MCF 10A (cell line): Measurements from ENCODE around the gene BRIX1. TPM values are rescaled to one million over a fixed set of nuclear protein-coding genes. Genes with fewer than 3 reads are reported as not detected.

Experiments
- BruUV-seq: library from RNA; stranded (reverse); fragments of 400-500 nt; replicated peaks from 2 replicates; lab custom pipeline; 2021; lab: Mats Ljungman, UMichigan
- CTCF ChIA-PET: fragments of 300-600 bp; sonication (Branson Sonifier 250); formaldehyde crosslinking; extraction: SDS; loops from one replicate; lab custom pipeline; 2021; ENCODE audit warnings: antibody characterized with exemption, inconsistent platforms; lab: Yijun Ruan, JAX
- POLR2A ChIA-PET: fragments of 300-600, 350-650 bp; sonication (Branson Sonifier 250); formaldehyde crosslinking; extraction: SDS; loops from one replicate; lab custom pipeline; 2020; ENCODE audit warnings: antibody characterized with exemption, inconsistent platforms; lab: Yijun Ruan, JAX
- DNase-seq: peaks from one replicate; pipeline ENCODE4 v3.0.0-alpha.2; 2018; ENCODE audit not compliant: unreplicated experiment
- H3K27ac Mint-ChIP-seq: one replicate; pipeline ENCODE4 v1.8.0; 2022; ENCODE audit warnings: mild to moderate bottlenecking, low read depth, mixed read lengths; ENCODE audit not compliant: unreplicated experiment
- H3K27me3 Mint-ChIP-seq: one replicate; pipeline ENCODE4 v1.8.0; 2022; ENCODE audit warnings: mixed read lengths; ENCODE audit not compliant: insufficient read depth, unreplicated experiment
- H3K36me3 Mint-ChIP-seq: one replicate; pipeline ENCODE4 v1.8.0; 2022; ENCODE audit warnings: mild to moderate bottlenecking, moderate library complexity, mixed read lengths; ENCODE audit not compliant: insufficient read depth, unreplicated experiment
- H3K4me1 Mint-ChIP-seq: one replicate; pipeline ENCODE4 v1.8.0; 2022; ENCODE audit warnings: mixed read lengths; ENCODE audit not compliant: insufficient read depth, unreplicated experiment
- H3K4me3 Mint-ChIP-seq: one replicate; pipeline ENCODE4 v1.8.0; 2022; ENCODE audit warnings: mild to moderate bottlenecking, moderate library complexity, mixed read lengths; ENCODE audit not compliant: unreplicated experiment
- H3K9me3 Mint-ChIP-seq: one replicate; pipeline ENCODE4 v1.8.0; 2022; ENCODE audit warnings: mixed read lengths; ENCODE audit not compliant: unreplicated experiment
- CTCF ChIP-seq: fragments of 200-600 bp; IDR thresholded peaks from one replicate; pipeline ENCODE4 v1.8.0; 2022; ENCODE audit warnings: antibody characterized with exemption, mild to moderate bottlenecking; ENCODE audit not compliant: unreplicated experiment
- intact Hi-C: fragments of 100-400 bp; cut with micrococcal nuclease; formaldehyde crosslinking; loops from 2 replicates; pipeline ENCODE4 v1.14.1; 2022
- total RNA-seq: library from RNA; stranded (reverse); gene quantifications from 2 replicates; pipeline ENCODE4 v1.2.3, GENCODE V29; 2022

The BRIX1 gene
- total RNA-seq, 1 experiment from 2014 or later: 50.8 TPM

DNA sequence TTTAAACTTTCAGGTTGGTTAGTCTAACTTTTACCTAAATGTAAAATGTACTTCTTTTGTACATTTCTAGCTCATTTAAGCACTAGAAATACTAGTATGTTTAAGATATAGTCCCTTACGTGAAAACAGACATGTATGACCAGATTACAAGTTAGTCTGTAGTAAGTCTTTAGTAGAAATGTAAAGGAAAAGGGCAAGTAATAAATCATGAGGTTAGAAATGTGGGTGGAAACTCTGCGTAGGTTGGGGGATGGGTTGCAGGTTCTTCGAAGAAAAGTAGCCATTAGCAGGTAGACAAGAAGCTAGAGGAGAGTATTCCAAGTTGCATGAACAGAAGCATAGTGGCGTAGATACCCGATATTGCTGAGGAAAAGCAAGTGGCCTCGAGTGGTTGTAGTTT is 23.1 kb upstream of the BRIX1 start:
- Mint-ChIP-seq H3K4me3 (no peak overlapping the region), H3K27ac (no peak overlapping the region), H3K36me3 (peaks cover 5% of the 10 kb centered on the region), H3K4me1 (peaks cover 10% of the 10 kb centered on the region), H3K27me3 (no peaks in the 10 kb centered on the region), H3K9me3 (no peaks in the 10 kb centered on the region)
- CTCF ChIA-PET: interaction anchor here (1.6 to 16.7 kb wide), 3 partner anchors 206 to 409 kb away, joined by 3 to 468 read pairs (median 126); no protein-coding TSS in a partner anchor
- POLR2A ChIA-PET: interaction anchor here (0.6 to 1.2 kb wide), 3 partner anchors 369 to 408 kb away, joined by 3 read pairs; no protein-coding TSS in a partner anchor
- intact Hi-C loops: no loop called here
- BruUV-seq: no TSS peak
- no peak for TF ChIP-seq CTCF
- no peak for DNase-seq

- H3K27ac Mint-ChIP-seq: no peak overlapping the region
- BruUV-seq: no TSS peak
- ChIA-PET POLR2A (interaction anchor here (0.6 to 0.9 kb wide), 2 partner anchors 81 to 406 kb away, joined by 3 to 4 read pairs; no protein-coding TSS in a partner anchor), CTCF (interaction anchor here (0.6 to 16.7 kb wide), 4 partner anchors 9 to 412 kb away, joined by 3 to 468 read pairs (median 66); no protein-coding TSS in a partner anchor)
- no peak for TF ChIP-seq CTCF
- H3K4me1 Mint-ChIP-seq: peaks cover 10% of the 10 kb centered on the region
- H3K4me3 Mint-ChIP-seq: no peak overlapping the region
- no peaks in the 10 kb centered on the region for H3K9me3 Mint-ChIP-seq
- intact Hi-C loops: loop anchor here (5.0 kb wide), 1 partner anchor 57 kb away; the partner anchor contains the start of gene TTC23L
- no peaks in the 10 kb centered on the region for H3K27me3 Mint-ChIP-seq
- peaks cover 5% of the 10 kb centered on the region for H3K36me3 Mint-ChIP-seq
- no peak for DNase-seq
These were observed 20.8 kb upstream of the BRIX1 start for GRCh38 chr5:34894716-34895115.

GRCh38 chr5:34895641-34896419 is 19.7 kb upstream of the BRIX1 start:
- peaks cover 10% of the 10 kb centered on the region for H3K4me1 Mint-ChIP-seq
- POLR2A ChIA-PET: interaction anchor here (0.7 to 1.8 kb wide), 8 partner anchors 12 to 409 kb away, joined by 3 to 8 read pairs (median 3); partner anchors contain the start of genes BRIX1, DNAJC21 and RAD1
- H3K27me3 Mint-ChIP-seq: no peaks in the 10 kb centered on the region
- no peak for TF ChIP-seq CTCF
- peak overlapping the region; percentile 59 for H3K27ac Mint-ChIP-seq
- CTCF ChIA-PET: interaction anchor here (0.6 to 16.7 kb wide), 7 partner anchors 9 to 413 kb away, joined by 3 to 468 read pairs (median 6); no protein-coding TSS in a partner anchor
- peak; percentile 10 for DNase-seq
- H3K36me3 Mint-ChIP-seq: peaks cover 5% of the 10 kb centered on the region
- H3K9me3 Mint-ChIP-seq: no peaks in the 10 kb centered on the region
- intact Hi-C loops: loop anchor here (5.0 kb wide), 1 partner anchor 59 kb away; the partner anchor contains the start of gene TTC23L
- H3K4me3 Mint-ChIP-seq: no peak overlapping the region
- no TSS peak for BruUV-seq

- intact Hi-C loops: loop anchor here (1.0 to 5.0 kb wide), 5 partner anchors 60 to 423 kb away; partner anchors contain the start of genes RAI14 and TTC23L
- no peaks in the 10 kb centered on the region for H3K36me3 Mint-ChIP-seq
- H3K27me3 Mint-ChIP-seq: no peaks in the 10 kb centered on the region
- no peak overlapping the region for H3K27ac Mint-ChIP-seq
- H3K4me1 Mint-ChIP-seq: peaks cover 10% of the 10 kb centered on the region
- no TSS peak for BruUV-seq
- ChIA-PET CTCF (interaction anchor here (0.7 to 16.7 kb wide), 57 partner anchors 8 to 503 kb away, joined by 3 to 468 read pairs (median 5); partner anchors contain the start of gene TTC23L), POLR2A (interaction anchor here (0.6 to 2.6 kb wide), 5 partner anchors 15 to 412 kb away, joined by 3 to 16 read pairs (median 6); partner anchors contain the start of gene TTC23L)
- TF ChIP-seq CTCF: no peak
- DNase-seq: no peak
- no peak overlapping the region for H3K4me3 Mint-ChIP-seq
- no peaks in the 10 kb centered on the region for H3K9me3 Mint-ChIP-seq
These were observed 17.9 kb upstream of the BRIX1 start for GRCh38 chr5:34897646-34898045.
